EL (cell line): ENCODE results near the gene ROPN1L.
A peak's percentile ranks its signal among the peaks of the same experiment; 100 is the strongest.

Source experiments
- DNase-seq: peaks from one replicate; pipeline ENCODE4 v3.0.0-alpha.2; 2016

ROPN1L gene

GRCh38 chr5:10459080-10460055 lies 17.7 kb downstream of the ROPN1L start:
- no peak for DNase-seq

GRCh38 chr5:10460252-10460906 lies 18.7 kb downstream of the ROPN1L start:
- DNase-seq, result peak; percentile 45

DNA sequence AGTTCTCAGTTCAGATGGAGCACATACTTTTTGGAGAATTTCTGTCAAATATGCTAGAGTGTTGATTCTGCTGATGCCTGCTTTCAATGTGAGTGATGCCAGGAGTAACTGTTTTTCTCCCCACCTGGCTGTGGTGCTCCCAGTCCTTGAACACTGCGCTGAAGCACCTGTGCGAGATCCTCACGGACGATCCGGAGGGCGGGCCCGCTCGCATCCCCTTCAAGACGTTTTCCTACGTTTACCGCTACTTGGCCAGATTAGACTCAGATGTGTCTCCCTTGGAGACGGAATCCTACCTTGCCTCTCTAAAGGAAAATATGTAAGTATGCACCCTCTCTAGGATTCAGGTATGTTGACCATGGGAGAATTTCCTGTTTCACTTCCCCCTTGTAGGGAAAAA lies 19.4 kb downstream of the ROPN1L start:
- DNase-seq, result no peak

DNA sequence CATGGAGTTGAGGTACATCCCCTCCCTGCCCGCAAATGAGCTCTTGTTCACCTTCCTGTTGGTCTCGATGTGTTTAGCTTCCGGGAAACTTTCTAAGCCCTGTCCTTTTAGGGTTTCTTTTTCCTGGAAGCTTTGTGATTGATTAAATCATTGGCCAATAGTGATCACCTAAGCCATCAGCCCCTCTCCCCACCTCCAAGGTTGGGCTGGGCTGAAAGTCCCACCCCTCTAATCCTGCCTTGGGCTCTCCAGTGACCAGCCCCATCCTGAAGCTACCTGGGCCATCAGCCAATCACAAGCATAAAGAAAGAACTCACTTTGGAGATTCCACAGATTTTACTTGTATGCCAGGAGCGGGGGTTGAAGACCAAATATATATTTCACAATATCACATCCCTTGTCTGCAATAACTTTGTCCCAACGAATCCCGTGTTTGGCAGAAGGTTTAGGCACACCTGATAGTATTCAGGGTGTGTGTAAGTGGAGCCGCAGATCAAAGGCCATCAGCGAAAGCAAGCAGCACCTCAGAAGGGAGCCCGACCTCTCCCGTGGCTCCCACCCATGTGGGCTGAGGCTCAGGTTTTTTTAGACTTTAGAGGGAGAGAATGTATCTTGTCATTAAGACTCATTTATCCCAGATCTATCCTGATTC lies 20.4 kb downstream of the ROPN1L start:
- no peak for DNase-seq

- no peak for DNase-seq
Observed at GRCh38 chr5:10463566-10463965, 21.9 kb downstream of the ROPN1L start.

DNA sequence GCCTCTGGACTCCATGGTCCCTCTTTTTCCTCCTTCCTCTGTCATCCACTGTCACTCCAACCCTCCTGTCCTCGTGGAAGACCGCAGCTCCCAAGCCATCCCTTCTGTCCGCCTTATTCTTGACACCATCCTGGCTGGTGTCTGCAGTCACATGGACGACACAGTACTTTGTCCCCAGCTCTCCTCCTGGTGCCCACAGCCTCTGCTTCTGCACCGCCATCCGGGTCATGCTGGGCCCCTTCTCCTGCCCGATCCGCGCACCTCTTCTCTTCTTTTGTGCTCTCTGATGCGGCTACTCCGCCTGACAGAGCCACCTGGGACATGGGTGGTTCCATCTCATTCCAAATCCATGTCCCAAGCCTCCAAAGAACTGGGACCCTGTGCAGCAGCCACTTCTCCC lies 22.5 kb downstream of the ROPN1L start:
- DNase-seq, result no peak

DNA sequence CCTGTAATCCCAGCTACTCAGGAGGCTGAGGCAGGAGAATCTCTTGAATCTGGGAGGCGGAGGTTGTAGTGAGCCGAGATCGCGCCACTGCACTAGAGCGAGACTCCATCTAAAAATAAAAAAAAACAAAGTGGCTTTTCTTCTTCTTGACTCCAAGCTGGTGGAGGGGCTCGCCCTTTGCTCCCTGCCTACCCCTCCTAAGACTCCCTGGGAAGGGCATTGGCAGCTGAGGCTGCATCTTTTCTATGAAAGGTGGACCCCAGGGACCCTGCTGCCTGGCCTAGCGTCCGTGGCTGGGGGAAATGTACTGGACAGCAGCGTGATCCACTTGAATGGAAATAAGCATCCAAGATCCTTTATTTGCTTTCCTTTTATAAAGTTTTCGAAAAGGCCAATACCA lies 24.0 kb downstream of the ROPN1L start:
- DNase-seq, result no peak

DNA sequence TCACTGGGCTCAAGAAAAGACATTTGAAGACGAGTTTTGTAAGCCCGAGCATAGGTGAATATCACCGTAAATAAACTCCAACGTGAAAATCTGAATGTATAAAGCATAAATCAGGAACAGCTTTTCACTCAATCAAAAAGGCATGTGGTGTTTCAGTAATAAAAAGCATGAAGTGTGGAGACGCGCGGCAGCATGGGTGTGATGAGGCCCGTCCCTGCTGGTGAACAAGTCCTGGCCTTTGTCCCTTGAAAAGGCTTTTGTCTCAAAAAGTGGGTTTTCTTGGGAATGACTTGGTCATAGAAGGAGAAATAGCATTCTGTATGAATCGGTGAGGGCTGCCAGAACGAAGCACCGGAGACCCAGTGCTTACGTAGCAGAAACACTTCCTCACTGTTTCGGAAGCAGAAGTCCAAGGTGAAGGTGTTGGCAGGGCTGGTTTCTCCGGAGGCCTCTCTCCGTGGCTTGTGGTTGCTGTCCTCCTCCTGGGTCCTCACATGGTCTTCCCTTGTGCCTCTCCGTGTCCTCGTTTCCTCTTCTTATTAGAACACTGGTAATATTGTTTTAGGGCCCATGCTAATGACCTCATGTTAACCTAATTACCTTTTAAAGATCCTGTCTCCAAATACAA lies 24.9 kb downstream of the ROPN1L start:
- no peak for DNase-seq

DNA sequence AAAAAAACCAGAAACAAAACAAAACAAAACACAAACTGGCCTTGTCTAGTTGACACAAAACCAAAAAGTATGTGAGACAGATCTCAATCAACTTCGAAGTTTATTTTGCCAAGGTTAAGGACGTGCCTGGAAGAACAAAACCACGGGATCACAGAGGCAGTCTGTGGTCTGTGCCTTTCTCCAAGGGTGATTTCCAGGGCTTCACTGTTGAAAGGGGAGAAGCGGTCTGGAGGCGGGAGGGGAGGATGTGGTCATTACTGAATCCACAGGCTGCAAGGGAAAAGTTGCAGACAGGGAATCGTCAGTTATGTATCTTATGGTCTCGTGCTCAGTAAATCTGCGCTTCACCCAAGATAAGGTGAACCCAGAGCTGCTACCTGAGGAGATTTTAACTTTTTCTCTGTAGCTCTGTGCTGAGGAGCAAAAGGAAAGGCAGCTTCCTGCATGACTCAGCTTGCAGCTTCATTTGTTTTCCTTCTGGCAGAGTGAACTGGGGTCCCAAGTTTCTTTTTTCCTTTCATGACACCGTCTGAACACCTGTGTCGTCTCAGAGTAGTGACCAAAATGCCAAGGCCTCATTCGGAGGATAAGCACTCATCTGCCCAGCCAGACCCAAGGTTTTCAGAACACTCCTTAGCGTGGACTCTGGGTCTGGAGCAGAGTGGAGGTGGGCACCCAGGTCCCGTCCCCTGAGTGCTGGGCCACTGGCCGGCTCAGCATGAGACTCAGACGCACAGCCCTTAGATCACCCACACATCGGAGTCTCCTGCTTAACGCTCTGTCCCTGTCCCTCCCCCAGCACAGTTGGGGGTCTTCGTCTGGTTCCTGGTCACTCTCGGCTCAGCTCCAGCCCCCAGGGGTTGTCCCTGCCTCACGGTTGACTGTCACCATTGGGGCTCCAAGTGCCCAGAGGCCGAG lies 25.9 kb downstream of the ROPN1L start:
- DNase-seq, result peak; percentile 73

GRCh38 chr5:10468256-10468655 lies 26.6 kb downstream of the ROPN1L start:
- no peak for DNase-seq

GRCh38 chr5:10469253-10470050 lies 27.8 kb downstream of the ROPN1L start:
- DNase-seq, result peak; percentile 87

DNA sequence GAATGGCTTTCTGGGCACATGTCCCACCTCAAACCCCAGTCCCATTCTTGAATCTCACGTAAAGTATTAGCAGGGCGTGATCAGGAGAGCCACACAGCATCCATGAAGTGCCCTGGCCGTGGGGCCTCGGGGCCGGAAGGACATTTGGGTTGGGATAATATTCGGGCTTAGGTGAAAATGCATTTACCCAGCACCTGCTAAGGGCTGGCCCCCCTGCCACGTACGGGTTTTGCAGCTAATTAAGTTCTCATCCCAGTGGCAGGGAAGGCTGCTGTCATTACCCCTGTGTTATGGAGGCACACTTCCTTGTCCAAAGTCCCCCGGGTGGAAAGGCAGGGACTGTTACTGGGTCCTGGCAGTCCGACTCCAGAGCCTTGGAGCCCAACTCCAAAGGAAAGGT lies 29.0 kb downstream of the ROPN1L start:
- no peak for DNase-seq

DNA sequence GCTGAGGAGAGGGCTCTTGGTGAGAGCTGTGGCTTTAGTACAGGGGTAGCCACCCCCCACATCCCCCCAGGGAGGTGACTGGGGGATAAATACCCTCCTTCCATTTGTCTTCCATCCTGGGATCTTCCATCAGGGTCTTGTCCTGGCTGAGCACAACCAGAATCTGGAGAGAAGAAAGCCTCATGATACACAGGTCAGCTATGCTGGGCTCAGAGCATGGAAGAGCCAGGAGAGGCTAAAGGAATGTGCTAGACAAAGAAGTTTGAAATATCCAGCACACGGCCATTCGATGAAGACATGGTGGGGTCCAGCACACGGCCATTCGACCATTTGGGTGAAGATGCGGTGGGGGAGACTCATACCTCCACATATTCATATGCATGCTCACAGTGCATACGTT lies 30.0 kb downstream of the ROPN1L start:
- DNase-seq, result peak; percentile 47

GRCh38 chr5:10474521-10475075 lies 32.9 kb downstream of the ROPN1L start:
- no peak for DNase-seq

GRCh38 chr5:10475931-10476676 lies 34.4 kb downstream of the ROPN1L start:
- DNase-seq, result no peak

- DNase-seq, result no peak
Observed at GRCh38 chr5:10476878-10477277, 35.2 kb downstream of the ROPN1L start.

DNA sequence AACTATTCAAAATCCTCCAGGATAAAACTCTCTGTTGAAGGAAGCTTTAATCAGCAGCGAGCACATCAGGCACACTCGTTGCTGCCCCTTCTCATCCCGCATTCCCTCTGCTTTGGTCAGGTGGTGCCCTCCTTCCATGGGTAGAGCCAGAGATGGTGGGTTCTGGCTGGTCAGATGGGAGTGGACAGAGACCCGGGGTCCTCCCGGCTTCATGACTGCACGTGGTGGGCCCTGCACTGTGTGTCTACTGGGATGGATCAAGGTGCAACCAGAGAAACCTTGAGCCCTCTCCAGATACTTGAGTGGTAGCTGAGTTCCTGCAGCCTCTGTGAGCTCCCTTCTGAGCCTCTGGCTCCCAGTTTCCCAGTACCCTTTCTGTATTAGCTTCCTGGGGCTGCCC lies 36.3 kb downstream of the ROPN1L start:
- no peak for DNase-seq

DNA sequence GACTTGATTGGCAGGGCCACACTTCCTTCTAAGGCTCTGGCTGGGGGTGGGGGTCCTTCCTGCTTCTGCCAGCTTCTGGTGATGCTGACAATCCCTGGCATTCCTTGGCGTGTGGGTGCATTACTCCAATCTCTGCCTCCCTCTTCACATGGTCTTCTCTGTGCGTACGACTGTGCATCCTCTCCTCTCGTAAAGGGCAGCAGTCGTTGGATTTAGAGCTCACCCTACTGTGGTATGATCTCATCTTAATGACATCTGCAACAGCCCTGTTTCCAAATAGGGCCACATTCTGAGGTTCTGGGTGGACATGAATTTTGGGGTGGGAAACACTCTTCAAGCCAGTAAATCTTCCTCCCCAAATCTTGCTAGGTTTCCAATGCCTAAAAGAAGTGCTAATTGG lies 36.8 kb downstream of the ROPN1L start:
- DNase-seq, result peak; percentile 91

- peak; percentile 94 for DNase-seq
Observed at GRCh38 chr5:10479154-10479721, 37.6 kb downstream of the ROPN1L start.
